GM23338 (cell line): ENCODE data around the gene MESP1. TPM values are rescaled to one million over a fixed set of nuclear protein-coding genes. Genes with fewer than 3 reads are reported as not detected.

Source experiments
- ATAC-seq: fragments of 200-7000 bp; cut with Tn5 transposase; 3 replicates; pipeline ENCODE4 v1.9.1; 2020
- DNase-seq: peaks from one replicate; pipeline ENCODE4 v3.0.0-alpha.2; 2015; ENCODE audit warnings: low spot score
- H2AFZ ChIP-seq: fragments of 200-600 bp; sonication (generic); 2 replicates; pipeline ENCODE4 v1.8.0; 2016; ENCODE audit warnings: antibody characterized with exemption, mild to moderate bottlenecking, moderate library complexity
- H3F3A ChIP-seq: fragments of 200-600 bp; sonication (generic); replicated peaks from 2 replicates; pipeline ENCODE4 v1.8.0; 2017; ENCODE audit warnings: antibody characterized with exemption, mixed run types, low read depth
- H3K27ac ChIP-seq: fragments of 200-600 bp; sonication (generic); 2 replicates; pipeline ENCODE4 v1.6.1; 2016; ENCODE audit warnings: low read depth
- H3K27me3 ChIP-seq: fragments of 200-600 bp; sonication (generic); 2 replicates; pipeline ENCODE4 v1.8.0; 2016; ENCODE audit warnings: mild to moderate bottlenecking, mixed run types, moderate library complexity; ENCODE audit not compliant: insufficient read depth
- H3K36me3 ChIP-seq: fragments of 200-600 bp; sonication (generic); 2 replicates; pipeline ENCODE4 v1.8.0; 2016; ENCODE audit warnings: mild to moderate bottlenecking; ENCODE audit not compliant: insufficient read depth
- H3K4me1 ChIP-seq: fragments of 200-600 bp; sonication (generic); 2 replicates; pipeline ENCODE4 v1.8.0; 2016; ENCODE audit warnings: mild to moderate bottlenecking, moderate library complexity; ENCODE audit not compliant: insufficient read depth
- H3K4me2 ChIP-seq: fragments of 200-600 bp; sonication (generic); 2 replicates; pipeline ENCODE4 v1.7.1; 2017; ENCODE audit warnings: mixed run types
- H3K4me3 ChIP-seq: fragments of 200-600 bp; sonication (generic); 2 replicates; pipeline ENCODE4 v1.6.1; 2016; ENCODE audit warnings: mixed run types
- H3K79me2 ChIP-seq: fragments of 200-600 bp; sonication (generic); replicated peaks from 2 replicates; pipeline ENCODE4 v1.8.0; 2017; ENCODE audit warnings: mild to moderate bottlenecking; ENCODE audit not compliant: insufficient read depth
- H3K9me2 ChIP-seq: fragments of 200-600 bp; sonication (generic); 2 replicates; pipeline ENCODE4 v1.8.0; 2017; ENCODE audit not compliant: insufficient read depth
- H4K20me1 ChIP-seq: fragments of 200-600 bp; sonication (generic); replicated peaks from 2 replicates; pipeline ENCODE4 v1.8.0; 2017; ENCODE audit warnings: mild to moderate bottlenecking; ENCODE audit not compliant: insufficient read depth
- H3K27ac Mint-ChIP-seq: 2 replicates; pipeline ENCODE4 v1.8.0; 2020; ENCODE audit warnings: inconsistent platforms, mild to moderate bottlenecking, moderate library complexity, mixed read lengths
- H3K27me3 Mint-ChIP-seq: 3 replicates; pipeline ENCODE4 v1.8.0; 2022; ENCODE audit warnings: low read depth, mild to moderate bottlenecking, moderate library complexity, mixed read lengths, inconsistent platforms; ENCODE audit not compliant: insufficient read depth, poor library complexity
- H3K36me3 Mint-ChIP-seq: 3 replicates; pipeline ENCODE4 v1.8.0; 2021; ENCODE audit warnings: low read depth, mild to moderate bottlenecking, inconsistent platforms, moderate library complexity, mixed read lengths
- H3K4me1 Mint-ChIP-seq: 3 replicates; pipeline ENCODE4 v1.8.0; 2020; ENCODE audit warnings: mild to moderate bottlenecking, inconsistent platforms, mixed read lengths
- H3K4me3 Mint-ChIP-seq: 3 replicates; pipeline ENCODE4 v1.8.0; 2021; ENCODE audit warnings: moderate library complexity, mild to moderate bottlenecking, inconsistent platforms, mixed read lengths
- H3K9me3 Mint-ChIP-seq: 3 replicates; pipeline ENCODE4 v1.8.0; 2020; ENCODE audit warnings: moderate library complexity, mild to moderate bottlenecking, inconsistent platforms, mixed read lengths
- CREB1 ChIP-seq: fragments of 250-450 bp; sonication (Bioruptor Pico); IDR thresholded peaks from 2 replicates; pipeline ENCODE4 v1.5.0; 2020; ENCODE audit warnings: low read depth, mild to moderate bottlenecking, moderate library complexity
- EZH2 ChIP-seq: fragments of 200-600 bp; sonication (generic); IDR thresholded peaks from one replicate; pipeline ENCODE4 v1.8.0; 2017; ENCODE audit warnings: antibody characterized with exemption, mild to moderate bottlenecking, low read depth; ENCODE audit not compliant: unreplicated experiment
- EZH2phosphoT487 ChIP-seq: fragments of 200-600 bp; sonication (generic); IDR thresholded peaks from one replicate; pipeline ENCODE4 v1.8.1; 2018; ENCODE audit warnings: antibody characterized with exemption; ENCODE audit not compliant: unreplicated experiment
- JUNB ChIP-seq: IDR thresholded peaks from one replicate; pipeline ENCODE4 v1.6.1; 2016; ENCODE audit warnings: antibody characterized with exemption; ENCODE audit not compliant: unreplicated experiment
- NANOG ChIP-seq: IDR thresholded peaks from 2 replicates; pipeline ENCODE4 v1.6.1; 2016; ENCODE audit warnings: antibody characterized with exemption, borderline replicate concordance
- POLR2AphosphoS5 ChIP-seq: IDR thresholded peaks from 2 replicates; pipeline ENCODE4 v1.6.1; 2016; ENCODE audit warnings: antibody characterized with exemption, low read depth
- STAT1 ChIP-seq: IDR thresholded peaks from one replicate; pipeline ENCODE4 v1.6.1; 2016; ENCODE audit warnings: antibody characterized with exemption; ENCODE audit not compliant: unreplicated experiment
- ZNF114 ChIP-seq: fragments of 250-450 bp; sonication (Bioruptor Pico); IDR thresholded peaks from 2 replicates; pipeline ENCODE4 v1.5.0; 2020; ENCODE audit warnings: mild to moderate bottlenecking, moderate library complexity
- ZNF331 ChIP-seq: fragments of 250-450 bp; sonication (Bioruptor Pico); IDR thresholded peaks from 2 replicates; pipeline ENCODE4 v1.5.0; 2020; ENCODE audit warnings: low read depth, mild to moderate bottlenecking, moderate library complexity
- polyA plus RNA-seq: library from polyadenylated mRNA; unstranded; fragments of >200 nt; fragmentation: Nextera tagmentation; extraction: Ambion mirVana; gene quantifications from 2 replicates; pipeline ENCODE4 v1.2.1, GENCODE V29; 2016
- total RNA-seq: library from RNA; depleted of rRNA; stranded (reverse); fragments of >200 nt; shearing (Covaris generic); gene quantifications from 2 replicates; pipeline ENCODE4 v1.2.3, GENCODE V29; 2014
- TF ChIP-seq, protein P1 (sequence below), 2 experiments: fragments of 200-600 bp in 1 of 2; sonication (generic) in 1 of 2; conservative IDR thresholded peaks; 2 replicates each; pipeline versions ENCODE4 v1.5.1 to v1.6.1; 2016 to 2017; ENCODE audit warnings: antibody characterized with exemption in 2 of 2, low read depth in 2 of 2, mild to moderate bottlenecking in 2 of 2, moderate library complexity in 1 of 2
- TF ChIP-seq, protein P2 (sequence below): fragments of 250-450 bp; sonication (Bioruptor Pico); IDR thresholded peaks from 2 replicates; pipeline ENCODE4 v1.5.0; 2020; ENCODE audit warnings: mild to moderate bottlenecking, moderate library complexity
- TF ChIP-seq, protein P3 (sequence below): IDR thresholded peaks from one replicate; pipeline ENCODE4 v1.6.1; 2018; ENCODE audit warnings: antibody characterized with exemption; ENCODE audit not compliant: unreplicated experiment

The MESP1 gene
- total and polyA plus RNA-seq, 2 experiments from 2014 or later: 0.21 to 0.91 TPM

DNA sequence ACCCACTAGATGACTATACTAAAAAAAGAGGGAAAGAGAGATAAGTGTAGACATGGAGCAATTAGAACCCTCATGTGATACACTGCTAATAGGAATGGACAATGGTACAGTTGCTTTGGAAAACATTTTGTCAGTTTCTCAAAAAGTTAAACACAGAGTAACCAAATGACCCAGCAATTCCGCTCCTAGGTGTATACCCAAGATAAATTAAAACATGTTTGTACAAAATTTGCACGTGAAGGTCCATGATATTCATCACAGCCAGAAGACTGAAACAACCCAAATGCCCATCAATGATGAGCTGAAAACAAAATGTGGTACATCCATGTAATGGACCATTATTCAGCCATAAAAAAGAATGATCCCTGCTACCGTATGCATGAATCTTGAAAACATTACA is 36.9 kb upstream of the MESP1 start (continued):
- TF ChIP-seq, protein P1, sequence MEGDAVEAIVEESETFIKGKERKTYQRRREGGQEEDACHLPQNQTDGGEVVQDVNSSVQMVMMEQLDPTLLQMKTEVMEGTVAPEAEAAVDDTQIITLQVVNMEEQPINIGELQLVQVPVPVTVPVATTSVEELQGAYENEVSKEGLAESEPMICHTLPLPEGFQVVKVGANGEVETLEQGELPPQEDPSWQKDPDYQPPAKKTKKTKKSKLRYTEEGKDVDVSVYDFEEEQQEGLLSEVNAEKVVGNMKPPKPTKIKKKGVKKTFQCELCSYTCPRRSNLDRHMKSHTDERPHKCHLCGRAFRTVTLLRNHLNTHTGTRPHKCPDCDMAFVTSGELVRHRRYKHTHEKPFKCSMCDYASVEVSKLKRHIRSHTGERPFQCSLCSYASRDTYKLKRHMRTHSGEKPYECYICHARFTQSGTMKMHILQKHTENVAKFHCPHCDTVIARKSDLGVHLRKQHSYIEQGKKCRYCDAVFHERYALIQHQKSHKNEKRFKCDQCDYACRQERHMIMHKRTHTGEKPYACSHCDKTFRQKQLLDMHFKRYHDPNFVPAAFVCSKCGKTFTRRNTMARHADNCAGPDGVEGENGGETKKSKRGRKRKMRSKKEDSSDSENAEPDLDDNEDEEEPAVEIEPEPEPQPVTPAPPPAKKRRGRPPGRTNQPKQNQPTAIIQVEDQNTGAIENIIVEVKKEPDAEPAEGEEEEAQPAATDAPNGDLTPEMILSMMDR (conservative IDR thresholded peaks at IDR 0.05; ENCODE audit: low read depth in 2 of 2): no peak

DNA sequence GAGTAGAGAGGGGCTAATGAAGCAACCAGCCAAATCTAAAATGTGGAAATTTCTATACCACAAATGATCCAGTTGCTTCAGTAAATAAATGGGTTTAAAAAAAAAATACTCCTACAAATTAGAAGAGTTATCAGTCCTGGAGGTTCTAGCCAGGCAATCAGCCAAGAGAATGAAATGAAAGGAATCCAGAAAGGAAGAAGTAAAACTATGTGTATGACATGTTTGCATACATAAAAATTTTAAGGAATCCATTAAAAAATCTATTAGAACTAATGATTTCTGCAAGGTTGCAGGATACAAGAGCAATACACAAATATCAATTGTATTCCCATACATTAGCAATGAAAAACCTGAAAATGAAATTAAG is 34.7 kb upstream of the MESP1 start:
- peaks cover 3% of the 10 kb centered on the region; the same call in 1 of the 3 replicates for H3K36me3 Mint-ChIP-seq
- Histone ChIP-seq H3K4me1 (peaks cover 17% of the 10 kb centered on the region), H3F3A (no peaks in the 10 kb centered on the region), H3K36me3 (no peaks in the 10 kb centered on the region), H3K9me2 (peaks cover 3% of the 10 kb centered on the region; the same call in 1 of the 2 replicates), H4K20me1 (no peaks in the 10 kb centered on the region), H3K27ac (no peak overlapping the region), H2AFZ (no peak overlapping the region), H3K27me3 (no peaks in the 10 kb centered on the region), H3K79me2 (no peaks in the 10 kb centered on the region), H3K4me3 (no peak overlapping the region), H3K4me2 (no peak overlapping the region)
- no peak overlapping the region for H3K4me3 Mint-ChIP-seq
- peaks cover 22% of the 10 kb centered on the region for H3K4me1 Mint-ChIP-seq
- no peak for DNase-seq
- H3K9me3 Mint-ChIP-seq: peaks cover 8% of the 10 kb centered on the region; the same call in 2 of the 3 replicates
- H3K27ac Mint-ChIP-seq: no peak overlapping the region
- ATAC-seq: no peak
- peaks cover 8% of the 10 kb centered on the region for H3K27me3 Mint-ChIP-seq
- TF ChIP-seq, protein P2, sequence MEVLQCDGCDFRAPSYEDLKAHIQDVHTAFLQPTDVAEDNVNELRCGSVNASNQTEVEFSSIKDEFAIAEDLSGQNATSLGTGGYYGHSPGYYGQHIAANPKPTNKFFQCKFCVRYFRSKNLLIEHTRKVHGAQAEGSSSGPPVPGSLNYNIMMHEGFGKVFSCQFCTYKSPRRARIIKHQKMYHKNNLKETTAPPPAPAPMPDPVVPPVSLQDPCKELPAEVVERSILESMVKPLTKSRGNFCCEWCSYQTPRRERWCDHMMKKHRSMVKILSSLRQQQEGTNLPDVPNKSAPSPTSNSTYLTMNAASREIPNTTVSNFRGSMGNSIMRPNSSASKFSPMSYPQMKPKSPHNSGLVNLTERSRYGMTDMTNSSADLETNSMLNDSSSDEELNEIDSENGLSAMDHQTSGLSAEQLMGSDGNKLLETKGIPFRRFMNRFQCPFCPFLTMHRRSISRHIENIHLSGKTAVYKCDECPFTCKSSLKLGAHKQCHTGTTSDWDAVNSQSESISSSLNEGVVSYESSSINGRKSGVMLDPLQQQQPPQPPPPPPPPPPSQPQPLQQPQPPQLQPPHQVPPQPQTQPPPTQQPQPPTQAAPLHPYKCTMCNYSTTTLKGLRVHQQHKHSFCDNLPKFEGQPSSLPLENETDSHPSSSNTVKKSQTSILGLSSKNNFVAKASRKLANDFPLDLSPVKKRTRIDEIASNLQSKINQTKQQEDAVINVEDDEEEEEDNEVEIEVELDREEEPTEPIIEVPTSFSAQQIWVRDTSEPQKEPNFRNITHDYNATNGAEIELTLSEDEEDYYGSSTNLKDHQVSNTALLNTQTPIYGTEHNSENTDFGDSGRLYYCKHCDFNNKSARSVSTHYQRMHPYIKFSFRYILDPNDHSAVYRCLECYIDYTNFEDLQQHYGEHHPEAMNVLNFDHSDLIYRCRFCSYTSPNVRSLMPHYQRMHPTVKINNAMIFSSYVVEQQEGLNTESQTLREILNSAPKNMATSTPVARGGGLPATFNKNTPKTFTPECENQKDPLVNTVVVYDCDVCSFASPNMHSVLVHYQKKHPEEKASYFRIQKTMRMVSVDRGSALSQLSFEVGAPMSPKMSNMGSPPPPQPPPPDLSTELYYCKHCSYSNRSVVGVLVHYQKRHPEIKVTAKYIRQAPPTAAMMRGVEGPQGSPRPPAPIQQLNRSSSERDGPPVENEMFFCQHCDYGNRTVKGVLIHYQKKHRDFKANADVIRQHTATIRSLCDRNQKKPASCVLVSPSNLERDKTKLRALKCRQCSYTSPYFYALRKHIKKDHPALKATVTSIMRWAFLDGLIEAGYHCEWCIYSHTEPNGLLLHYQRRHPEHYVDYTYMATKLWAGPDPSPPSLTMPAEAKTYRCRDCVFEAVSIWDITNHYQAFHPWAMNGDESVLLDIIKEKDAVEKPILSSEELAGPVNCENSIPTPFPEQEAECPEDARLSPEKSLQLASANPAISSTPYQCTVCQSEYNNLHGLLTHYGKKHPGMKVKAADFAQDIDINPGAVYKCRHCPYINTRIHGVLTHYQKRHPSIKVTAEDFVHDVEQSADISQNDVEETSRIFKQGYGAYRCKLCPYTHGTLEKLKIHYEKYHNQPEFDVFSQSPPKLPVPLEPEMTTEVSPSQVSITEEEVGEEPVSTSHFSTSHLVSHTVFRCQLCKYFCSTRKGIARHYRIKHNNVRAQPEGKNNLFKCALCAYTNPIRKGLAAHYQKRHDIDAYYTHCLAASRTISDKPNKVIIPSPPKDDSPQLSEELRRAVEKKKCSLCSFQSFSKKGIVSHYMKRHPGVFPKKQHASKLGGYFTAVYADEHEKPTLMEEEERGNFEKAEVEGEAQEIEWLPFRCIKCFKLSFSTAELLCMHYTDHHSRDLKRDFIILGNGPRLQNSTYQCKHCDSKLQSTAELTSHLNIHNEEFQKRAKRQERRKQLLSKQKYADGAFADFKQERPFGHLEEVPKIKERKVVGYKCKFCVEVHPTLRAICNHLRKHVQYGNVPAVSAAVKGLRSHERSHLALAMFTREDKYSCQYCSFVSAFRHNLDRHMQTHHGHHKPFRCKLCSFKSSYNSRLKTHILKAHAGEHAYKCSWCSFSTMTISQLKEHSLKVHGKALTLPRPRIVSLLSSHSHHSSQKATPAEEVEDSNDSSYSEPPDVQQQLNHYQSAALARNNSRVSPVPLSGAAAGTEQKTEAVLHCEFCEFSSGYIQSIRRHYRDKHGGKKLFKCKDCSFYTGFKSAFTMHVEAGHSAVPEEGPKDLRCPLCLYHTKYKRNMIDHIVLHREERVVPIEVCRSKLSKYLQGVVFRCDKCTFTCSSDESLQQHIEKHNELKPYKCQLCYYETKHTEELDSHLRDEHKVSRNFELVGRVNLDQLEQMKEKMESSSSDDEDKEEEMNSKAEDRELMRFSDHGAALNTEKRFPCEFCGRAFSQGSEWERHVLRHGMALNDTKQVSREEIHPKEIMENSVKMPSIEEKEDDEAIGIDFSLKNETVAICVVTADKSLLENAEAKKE (CRISPR knock-in tag): no peak
- TF ChIP-seq, protein P1 (conservative IDR thresholded peaks at IDR 0.05; ENCODE audit: low read depth in 2 of 2): no peak
- TF ChIP-seq ZNF331 (CRISPR knock-in tag): no peak
- TF ChIP-seq, protein P3, sequence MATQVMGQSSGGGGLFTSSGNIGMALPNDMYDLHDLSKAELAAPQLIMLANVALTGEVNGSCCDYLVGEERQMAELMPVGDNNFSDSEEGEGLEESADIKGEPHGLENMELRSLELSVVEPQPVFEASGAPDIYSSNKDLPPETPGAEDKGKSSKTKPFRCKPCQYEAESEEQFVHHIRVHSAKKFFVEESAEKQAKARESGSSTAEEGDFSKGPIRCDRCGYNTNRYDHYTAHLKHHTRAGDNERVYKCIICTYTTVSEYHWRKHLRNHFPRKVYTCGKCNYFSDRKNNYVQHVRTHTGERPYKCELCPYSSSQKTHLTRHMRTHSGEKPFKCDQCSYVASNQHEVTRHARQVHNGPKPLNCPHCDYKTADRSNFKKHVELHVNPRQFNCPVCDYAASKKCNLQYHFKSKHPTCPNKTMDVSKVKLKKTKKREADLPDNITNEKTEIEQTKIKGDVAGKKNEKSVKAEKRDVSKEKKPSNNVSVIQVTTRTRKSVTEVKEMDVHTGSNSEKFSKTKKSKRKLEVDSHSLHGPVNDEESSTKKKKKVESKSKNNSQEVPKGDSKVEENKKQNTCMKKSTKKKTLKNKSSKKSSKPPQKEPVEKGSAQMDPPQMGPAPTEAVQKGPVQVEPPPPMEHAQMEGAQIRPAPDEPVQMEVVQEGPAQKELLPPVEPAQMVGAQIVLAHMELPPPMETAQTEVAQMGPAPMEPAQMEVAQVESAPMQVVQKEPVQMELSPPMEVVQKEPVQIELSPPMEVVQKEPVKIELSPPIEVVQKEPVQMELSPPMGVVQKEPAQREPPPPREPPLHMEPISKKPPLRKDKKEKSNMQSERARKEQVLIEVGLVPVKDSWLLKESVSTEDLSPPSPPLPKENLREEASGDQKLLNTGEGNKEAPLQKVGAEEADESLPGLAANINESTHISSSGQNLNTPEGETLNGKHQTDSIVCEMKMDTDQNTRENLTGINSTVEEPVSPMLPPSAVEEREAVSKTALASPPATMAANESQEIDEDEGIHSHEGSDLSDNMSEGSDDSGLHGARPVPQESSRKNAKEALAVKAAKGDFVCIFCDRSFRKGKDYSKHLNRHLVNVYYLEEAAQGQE: no peak
- no peak for TF ChIP-seq STAT1
- no peak for TF ChIP-seq EZH2
- TF ChIP-seq JUNB: no peak
- no peak for TF ChIP-seq ZNF114 (CRISPR knock-in tag)
- TF ChIP-seq EZH2phosphoT487: no peak
- no peak for TF ChIP-seq NANOG
- TF ChIP-seq CREB1: no peak
- TF ChIP-seq POLR2AphosphoS5: no peak
